Vagina (tissue), 2 donors: ENCODE measurements around the gene ZBTB5.
"Not testable (repeated sequence)": the region's sequence is repeated elsewhere in the genome, so short reads cannot be mapped to it uniquely, and the experiment has no call there.

Experiments used
- CTCF ChIP-seq, 3 experiments: fragments of 450-650 bp in 2 of 3; fragments of 200-600 bp in 1 of 3; sonication (generic) in 1 of 3; IDR thresholded peaks; one replicate each; pipeline ENCODE4 v1.5.1; 2017 to 2019; ENCODE audit warnings: antibody characterized with exemption in 3 of 3, mild to moderate bottlenecking in 2 of 3, moderate library complexity in 2 of 3
- POLR2A ChIP-seq, 2 donors: fragments of 450-650 bp; IDR thresholded peaks; one replicate each; pipeline ENCODE4 v1.6.1; 2017; ENCODE audit warnings: antibody characterized with exemption in 2 of 2, mild to moderate bottlenecking in 2 of 2, moderate library complexity in 2 of 2
- POLR2AphosphoS5 ChIP-seq, 2 donors: sonication (generic); formaldehyde crosslinking; IDR thresholded peaks; one replicate each; pipeline ENCODE4 v1.9.0; 2017; ENCODE audit warnings: antibody characterized with exemption in 2 of 2, mild to moderate bottlenecking in 2 of 2, low read depth in 1 of 2; ENCODE audit not compliant: insufficient read depth in 1 of 2

GRCh38 chr9:37426431-37426830, 38.8 kb downstream of the ZBTB5 start:
- TF ChIP-seq POLR2A (IDR thresholded peaks at IDR 0.05); CTCF (IDR thresholded peaks at IDR 0.05); POLR2AphosphoS5 (IDR thresholded peaks at IDR 0.05; ENCODE audit: insufficient read depth in 1 of 2, low read depth in 1 of 2): not testable (repeated sequence)
